ENCODE measurements around the gene CACNG1. TPM values are rescaled to one million over a fixed set of nuclear protein-coding genes. Genes with fewer than 3 reads are reported as not detected.
"Not testable (repeated sequence)": the region's sequence is repeated elsewhere in the genome, so short reads cannot be mapped to it uniquely, and the experiment has no call there.

CACNG1 gene
- total RNA-seq, 1 experiment from 2014 or later: not detected

DNA sequence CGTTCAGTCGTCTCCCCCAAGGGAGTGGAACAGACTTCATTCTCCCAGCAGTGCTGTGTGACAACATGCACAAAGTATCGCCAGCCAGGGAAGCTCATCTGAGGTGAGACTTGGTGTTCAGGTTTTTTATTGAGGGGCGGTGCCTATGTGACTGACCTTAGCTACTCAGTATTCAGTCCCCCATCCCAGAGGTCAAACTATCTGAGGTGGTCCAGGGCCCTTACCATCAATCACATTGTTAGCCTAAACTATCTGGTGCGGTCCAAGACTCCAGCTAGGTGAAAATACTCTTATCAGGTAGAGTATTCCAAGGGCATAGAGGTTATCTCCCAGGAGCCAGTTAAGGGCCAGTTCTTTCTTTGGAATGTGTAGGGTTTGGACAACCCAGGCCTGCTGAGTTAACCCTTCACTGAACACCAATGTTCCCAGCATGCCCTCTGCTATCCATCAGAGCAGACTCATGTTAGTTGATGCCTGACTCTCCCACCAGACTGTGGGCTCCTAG is 5.4 kb upstream of the CACNG1 start:
- CTCF ChIA-PET: interaction anchor here (0.5 kb wide), 1 partner anchor 1597 kb away, joined by 3 read pairs; no protein-coding TSS in a partner anchor
- peaks cover 8% of the 10 kb centered on the region for H3K9me3 Mint-ChIP-seq (ENCODE audit: unreplicated experiment)
- H3K4me1 Mint-ChIP-seq (ENCODE audit: insufficient read depth, unreplicated experiment): peaks cover 5% of the 10 kb centered on the region
- no peak for DNase-seq (ENCODE audit: unreplicated experiment)
- no peaks in the 10 kb centered on the region for H3K36me3 Mint-ChIP-seq (ENCODE audit: insufficient read depth, unreplicated experiment)
- intact Hi-C loops (cut with micrococcal nuclease): no loop called here
- BruUV-seq (replicated peaks): no TSS peak
- no peak overlapping the region for H3K27ac Mint-ChIP-seq (ENCODE audit: low read depth, unreplicated experiment)
- POLR2A ChIA-PET: interaction anchor here (0.6 kb wide), 1 partner anchor 15 kb away, joined by 3 read pairs; no protein-coding TSS in a partner anchor
- peaks cover 59% of the 10 kb centered on the region for H3K27me3 Mint-ChIP-seq (ENCODE audit: insufficient read depth, unreplicated experiment)
- no peak for TF ChIP-seq CTCF (IDR thresholded peaks at IDR 0.05; ENCODE audit: unreplicated experiment)
- no peak overlapping the region for H3K4me3 Mint-ChIP-seq (ENCODE audit: unreplicated experiment)

- Mint-ChIP-seq H3K4me3 (ENCODE audit: unreplicated experiment) (no peak overlapping the region), H3K36me3 (ENCODE audit: insufficient read depth, unreplicated experiment) (no peaks in the 10 kb centered on the region), H3K27ac (ENCODE audit: low read depth, unreplicated experiment) (no peak overlapping the region), H3K4me1 (ENCODE audit: insufficient read depth, unreplicated experiment) (peaks cover 5% of the 10 kb centered on the region), H3K27me3 (ENCODE audit: insufficient read depth, unreplicated experiment) (peaks cover 42% of the 10 kb centered on the region), H3K9me3 (ENCODE audit: unreplicated experiment) (peaks cover 8% of the 10 kb centered on the region)
- DNase-seq (ENCODE audit: unreplicated experiment): no peak
- POLR2A ChIA-PET: no interaction called here
- CTCF ChIA-PET: no interaction called here
- intact Hi-C loops (cut with micrococcal nuclease): no loop called here
- no TSS peak for BruUV-seq (replicated peaks)
- TF ChIP-seq CTCF (IDR thresholded peaks at IDR 0.05; ENCODE audit: unreplicated experiment): no peak
Observed at GRCh38 chr17:67040652-67041051, 3.7 kb upstream of the CACNG1 start.

DNA sequence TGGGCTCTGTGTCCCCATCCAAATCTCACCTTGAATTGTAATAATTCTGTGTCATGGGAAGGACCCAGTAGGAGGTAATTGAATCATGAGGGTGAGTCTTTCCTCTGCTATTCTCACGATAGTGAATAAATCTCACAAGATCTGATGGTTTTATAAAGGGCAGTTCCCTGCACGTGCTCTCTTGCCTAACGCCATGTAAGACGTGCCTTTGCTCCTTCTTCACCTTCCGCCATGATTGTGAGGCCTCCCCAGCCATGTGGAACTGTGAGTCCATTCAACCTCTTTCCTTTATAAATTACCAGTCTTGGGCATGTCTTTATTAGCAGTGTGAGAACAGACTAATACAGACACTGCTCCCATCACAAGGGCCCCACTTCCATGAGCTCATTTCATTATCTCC is 3.2 kb upstream of the CACNG1 start:
- peaks cover 37% of the 10 kb centered on the region for H3K27me3 Mint-ChIP-seq (ENCODE audit: insufficient read depth, unreplicated experiment)
- CTCF ChIA-PET: not testable (repeated sequence)

GRCh38 chr17:67041531-67041930 is 2.8 kb upstream of the CACNG1 start:
- TF ChIP-seq CTCF (IDR thresholded peaks at IDR 0.05; ENCODE audit: unreplicated experiment): no peak
- POLR2A ChIA-PET: no interaction called here
- H3K27ac Mint-ChIP-seq (ENCODE audit: low read depth, unreplicated experiment): no peak overlapping the region
- no peak overlapping the region for H3K4me3 Mint-ChIP-seq (ENCODE audit: unreplicated experiment)
- CTCF ChIA-PET: no interaction called here
- H3K9me3 Mint-ChIP-seq (ENCODE audit: unreplicated experiment): peaks cover 8% of the 10 kb centered on the region
- intact Hi-C loops (cut with micrococcal nuclease): no loop called here
- H3K27me3 Mint-ChIP-seq (ENCODE audit: insufficient read depth, unreplicated experiment): peaks cover 33% of the 10 kb centered on the region
- H3K36me3 Mint-ChIP-seq (ENCODE audit: insufficient read depth, unreplicated experiment): no peaks in the 10 kb centered on the region
- no TSS peak for BruUV-seq (replicated peaks)
- no peak for DNase-seq (ENCODE audit: unreplicated experiment)
- peaks cover 9% of the 10 kb centered on the region for H3K4me1 Mint-ChIP-seq (ENCODE audit: insufficient read depth, unreplicated experiment)

More for the DNA sequence above, 3.2 kb upstream of the CACNG1 start:
- H3K4me3 Mint-ChIP-seq (ENCODE audit: unreplicated experiment); H3K27ac Mint-ChIP-seq (ENCODE audit: low read depth, unreplicated experiment); BruUV-seq (replicated peaks); intact Hi-C loops (cut with micrococcal nuclease); H3K36me3 Mint-ChIP-seq (ENCODE audit: insufficient read depth, unreplicated experiment); POLR2A ChIA-PET; DNase-seq (ENCODE audit: unreplicated experiment); H3K9me3 Mint-ChIP-seq (ENCODE audit: unreplicated experiment); H3K4me1 Mint-ChIP-seq (ENCODE audit: insufficient read depth, unreplicated experiment): not testable (repeated sequence)

All from MCF 10A (cell line).